GM19238 (cell line): Measurements from ENCODE around the gene PLEKHA4.
A peak's percentile ranks its signal among the peaks of the same experiment; 100 is the strongest.
"Not testable (repeated sequence)": the region's sequence is repeated elsewhere in the genome, so short reads cannot be mapped to it uniquely, and the experiment has no call there.

ENCODE experiments used
- DNase-seq: peaks from one replicate; pipeline ENCODE4 v3.0.0; 2011; ENCODE audit warnings: low spot score; ENCODE audit not compliant: insufficient read length

The PLEKHA4 gene

DNA sequence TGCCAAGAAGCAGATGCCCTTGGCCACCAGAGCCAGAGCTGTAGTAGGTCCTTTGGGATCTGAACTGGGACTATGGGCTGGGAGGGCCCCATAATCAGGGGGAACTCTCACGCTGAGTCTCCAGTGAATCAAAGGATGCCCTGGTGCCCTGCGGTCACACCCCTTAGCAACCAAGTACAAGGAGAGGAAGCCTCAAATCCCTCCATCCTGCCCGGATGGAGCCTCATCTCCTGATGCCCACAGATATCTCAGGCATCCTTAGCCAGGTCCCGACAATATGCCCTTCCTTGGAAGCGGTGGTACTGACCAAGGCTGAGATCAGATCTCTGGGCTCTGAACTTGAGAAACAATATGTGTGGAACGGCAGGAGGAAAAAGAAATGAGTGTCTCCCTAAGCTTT is 1.7 kb downstream of the PLEKHA4 start:
- DNase-seq = no peak

- DNase-seq = no peak
These were observed 5.6 kb downstream of the PLEKHA4 start for GRCh38 chr19:48862827-48863226.

GRCh38 chr19:48861313-48861712 is 7.1 kb downstream of the PLEKHA4 start:
- DNase-seq = no peak

DNA sequence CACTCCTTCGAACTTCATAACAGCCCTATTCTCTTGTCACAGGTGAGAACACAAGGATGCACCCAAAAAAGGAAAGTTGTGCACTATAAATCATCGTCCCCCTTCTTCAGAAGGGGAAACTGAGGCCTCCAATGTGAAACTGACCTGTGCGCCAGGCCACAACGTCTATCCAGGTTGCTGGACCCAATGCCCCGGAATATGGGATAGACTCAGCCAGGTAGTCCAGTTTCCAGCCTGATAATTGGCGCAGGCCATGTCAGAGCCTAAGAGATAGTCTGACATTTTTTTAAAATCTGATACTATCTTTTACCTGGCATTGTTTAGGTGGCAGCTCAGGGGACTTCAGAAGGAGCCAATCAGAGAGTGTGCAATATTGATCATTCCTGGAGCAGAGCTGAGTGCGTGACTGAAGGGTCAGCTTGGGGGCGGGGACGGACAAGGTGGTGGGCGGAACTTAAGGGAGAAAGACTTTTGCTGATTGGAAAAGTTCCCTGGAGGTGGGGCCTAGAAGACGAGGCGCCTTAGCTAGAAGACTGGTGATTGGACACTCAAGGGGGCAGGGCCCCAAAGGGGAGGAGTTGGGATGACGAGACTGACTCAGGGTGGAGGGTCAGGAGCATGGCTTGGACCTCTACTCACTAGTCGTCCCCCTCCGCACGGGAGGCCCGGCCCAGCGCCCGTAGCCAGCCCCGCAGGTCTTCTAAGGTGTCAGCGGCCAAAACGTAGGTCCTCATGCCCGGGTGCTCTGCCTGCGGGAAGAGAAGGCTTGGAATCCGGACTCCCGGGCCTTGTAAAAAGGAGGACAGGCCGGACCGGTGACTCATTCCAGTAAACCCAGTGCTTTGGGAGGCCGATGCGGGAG is 8.5 kb downstream of the PLEKHA4 start:
- no peak for DNase-seq

- DNase-seq = peak; percentile 71
These were observed 9.3 kb downstream of the PLEKHA4 start for GRCh38 chr19:48858984-48859710.

DNA sequence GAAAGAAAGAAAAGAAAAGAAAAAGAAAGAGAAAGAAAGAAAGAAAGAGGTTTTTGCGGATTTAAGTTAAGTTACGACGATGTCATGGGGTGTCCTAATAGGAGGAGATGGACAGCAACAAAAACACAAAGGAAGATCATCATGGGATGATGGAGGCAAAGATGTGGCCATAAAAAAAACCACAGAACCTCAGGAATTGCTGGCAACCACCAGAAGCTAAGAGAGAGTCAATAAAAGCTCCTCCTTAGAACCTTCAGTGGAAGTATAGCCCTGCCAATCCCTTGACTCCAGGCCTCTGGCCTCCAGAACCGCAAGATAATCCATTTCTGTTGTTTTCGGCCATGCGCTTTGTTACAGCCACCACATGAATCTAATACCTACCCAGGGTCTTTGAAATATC is 11.5 kb downstream of the PLEKHA4 start:
- no peak for DNase-seq

GRCh38 chr19:48854103-48854502 is 14.3 kb downstream of the PLEKHA4 start:
- DNase-seq = no peak

DNA sequence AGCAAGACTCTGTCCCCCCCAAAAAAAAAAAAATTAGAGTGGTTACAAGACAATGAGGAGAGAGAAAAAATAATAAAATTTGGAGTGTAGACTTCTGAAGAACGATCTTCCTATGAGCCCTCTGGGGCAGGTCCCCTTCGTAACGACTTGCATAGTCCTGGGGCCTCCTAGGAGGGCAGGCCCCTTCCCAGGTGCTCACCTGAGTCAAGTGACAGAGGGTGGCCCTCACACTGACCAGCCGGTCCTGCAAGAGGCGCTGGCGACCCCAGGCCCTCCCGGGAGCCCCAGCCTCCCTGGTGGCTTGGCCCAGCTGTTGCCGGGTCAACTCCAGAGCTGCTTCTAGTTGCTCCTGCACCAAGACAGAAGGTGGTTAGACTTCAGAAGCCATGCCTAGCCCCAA is 14.9 kb downstream of the PLEKHA4 start:
- DNase-seq = no peak

- no peak for DNase-seq
These were observed 16.1 kb downstream of the PLEKHA4 start for GRCh38 chr19:48852292-48852691.

DNA sequence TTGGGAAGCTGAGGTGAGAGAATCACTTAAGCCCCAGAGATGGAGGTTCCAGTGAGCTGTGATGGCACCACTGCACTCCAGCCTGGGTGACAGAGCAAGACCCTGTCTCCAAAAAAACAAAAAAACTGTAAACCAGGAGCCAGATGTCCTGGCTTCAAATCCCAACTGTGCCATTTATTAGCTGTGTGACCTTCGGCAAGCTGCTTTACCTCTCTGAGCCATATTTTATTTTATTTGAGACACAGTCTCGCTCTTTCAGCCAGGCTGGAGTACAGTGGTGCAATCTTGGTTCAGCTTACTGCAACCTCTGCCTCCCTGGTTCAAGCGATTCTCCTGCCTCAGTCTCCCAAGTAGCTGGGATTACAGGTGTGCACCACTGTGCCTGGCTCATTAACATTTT is 21.8 kb downstream of the PLEKHA4 start:
- not testable (repeated sequence) for DNase-seq

DNA sequence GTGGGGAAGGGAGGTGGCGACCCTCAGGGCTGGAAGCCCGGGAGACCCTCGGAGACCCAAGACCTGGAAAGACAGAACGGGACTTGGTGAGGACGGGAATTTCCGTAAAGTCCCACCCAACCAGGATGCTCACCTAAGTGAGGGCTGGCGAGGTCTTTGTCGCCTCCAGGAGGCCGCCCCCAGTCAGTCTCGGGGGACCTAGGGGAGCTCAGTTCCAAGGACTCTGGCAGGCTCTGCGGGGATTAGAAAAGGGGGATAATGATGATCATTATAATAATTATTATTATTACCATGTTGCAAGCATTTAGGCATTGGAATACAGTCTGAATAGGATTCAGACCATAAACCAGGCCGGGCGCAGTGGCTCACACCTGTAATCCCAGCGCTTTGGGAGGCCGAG is 23.0 kb downstream of the PLEKHA4 start:
- DNase-seq = no peak

DNA sequence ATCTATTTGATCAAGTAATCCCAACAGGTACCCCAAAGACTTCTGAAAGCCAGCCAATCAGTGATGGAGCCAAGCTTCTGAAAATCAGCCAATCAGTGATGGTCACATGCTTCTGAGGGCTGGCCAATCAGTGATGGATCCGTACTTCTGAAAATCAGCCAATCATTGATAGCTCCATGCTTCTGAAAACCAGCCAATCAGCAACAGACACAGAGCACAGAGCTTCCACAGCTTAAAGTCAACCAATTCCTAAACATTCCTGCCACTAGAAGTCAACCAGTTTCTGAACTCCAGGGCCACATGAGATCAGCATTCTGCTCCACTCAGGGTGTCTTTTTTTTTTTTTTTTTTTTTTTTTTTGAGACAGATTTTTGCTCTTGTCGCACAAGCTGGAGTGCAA is 23.9 kb downstream of the PLEKHA4 start:
- no peak for DNase-seq

DNA sequence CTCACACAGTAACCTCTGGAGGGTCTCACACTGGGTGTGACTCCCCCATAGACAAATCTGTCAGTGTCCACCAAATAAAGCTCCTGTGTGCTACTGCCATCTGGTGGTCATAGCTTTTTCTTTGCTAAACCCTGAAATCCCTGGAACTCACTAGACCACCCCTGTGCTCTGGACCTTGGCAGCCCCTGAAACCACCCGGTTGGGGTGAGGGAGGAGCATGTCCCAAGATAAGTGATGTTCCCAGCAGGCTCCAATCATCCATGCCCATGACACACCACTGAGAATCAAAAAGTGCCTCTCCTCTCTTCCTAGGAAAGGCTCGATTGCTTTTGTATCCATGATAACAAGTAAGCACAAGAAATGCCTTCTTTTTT is 25.6 kb downstream of the PLEKHA4 start:
- DNase-seq = no peak

DNA sequence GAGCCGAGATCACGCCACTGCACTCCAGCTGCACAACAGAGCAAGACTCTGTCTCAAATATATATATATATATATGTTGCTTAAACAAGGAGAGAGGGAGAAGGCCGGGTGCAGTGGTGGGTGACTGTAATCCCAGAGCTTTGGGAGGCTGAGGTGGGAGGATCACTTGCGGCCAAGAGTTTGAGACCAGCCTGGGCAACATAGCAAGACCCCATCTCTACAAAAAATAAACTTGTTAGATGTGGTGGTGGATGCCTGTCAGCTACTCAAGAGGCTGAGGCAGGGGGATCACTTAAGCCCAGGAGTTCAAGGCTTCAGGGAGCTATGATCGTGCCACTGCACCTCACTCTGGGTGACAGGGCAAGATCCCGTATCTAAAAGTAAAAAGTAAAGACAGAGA is 26.8 kb downstream of the PLEKHA4 start:
- no peak for DNase-seq

DNA sequence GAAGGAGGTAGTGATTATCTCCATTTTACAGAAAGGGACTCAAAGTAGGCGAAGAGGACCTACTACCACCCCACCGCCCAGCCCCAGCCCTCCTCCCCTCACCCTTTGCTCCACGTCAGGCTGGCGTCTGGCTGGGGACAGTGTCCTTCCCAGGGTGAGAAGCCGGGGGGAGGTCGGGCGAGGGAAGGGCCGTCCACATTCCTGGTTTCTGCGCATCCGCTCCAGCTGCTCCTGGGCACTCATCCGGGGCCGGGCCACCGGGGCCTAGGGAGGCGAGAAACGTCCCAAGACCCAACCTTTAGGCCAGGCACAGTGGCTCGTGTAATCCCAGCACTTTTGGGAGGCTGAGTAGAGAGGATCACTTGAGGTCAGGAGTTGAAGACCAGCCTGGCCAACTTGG is 27.4 kb downstream of the PLEKHA4 start:
- no peak for DNase-seq

- DNase-seq = no peak
These were observed 30.7 kb downstream of the PLEKHA4 start for GRCh38 chr19:48837687-48838086.

- peak; percentile 87 for DNase-seq
These were observed 31.3 kb downstream of the PLEKHA4 start for GRCh38 chr19:48837051-48837524.

DNA sequence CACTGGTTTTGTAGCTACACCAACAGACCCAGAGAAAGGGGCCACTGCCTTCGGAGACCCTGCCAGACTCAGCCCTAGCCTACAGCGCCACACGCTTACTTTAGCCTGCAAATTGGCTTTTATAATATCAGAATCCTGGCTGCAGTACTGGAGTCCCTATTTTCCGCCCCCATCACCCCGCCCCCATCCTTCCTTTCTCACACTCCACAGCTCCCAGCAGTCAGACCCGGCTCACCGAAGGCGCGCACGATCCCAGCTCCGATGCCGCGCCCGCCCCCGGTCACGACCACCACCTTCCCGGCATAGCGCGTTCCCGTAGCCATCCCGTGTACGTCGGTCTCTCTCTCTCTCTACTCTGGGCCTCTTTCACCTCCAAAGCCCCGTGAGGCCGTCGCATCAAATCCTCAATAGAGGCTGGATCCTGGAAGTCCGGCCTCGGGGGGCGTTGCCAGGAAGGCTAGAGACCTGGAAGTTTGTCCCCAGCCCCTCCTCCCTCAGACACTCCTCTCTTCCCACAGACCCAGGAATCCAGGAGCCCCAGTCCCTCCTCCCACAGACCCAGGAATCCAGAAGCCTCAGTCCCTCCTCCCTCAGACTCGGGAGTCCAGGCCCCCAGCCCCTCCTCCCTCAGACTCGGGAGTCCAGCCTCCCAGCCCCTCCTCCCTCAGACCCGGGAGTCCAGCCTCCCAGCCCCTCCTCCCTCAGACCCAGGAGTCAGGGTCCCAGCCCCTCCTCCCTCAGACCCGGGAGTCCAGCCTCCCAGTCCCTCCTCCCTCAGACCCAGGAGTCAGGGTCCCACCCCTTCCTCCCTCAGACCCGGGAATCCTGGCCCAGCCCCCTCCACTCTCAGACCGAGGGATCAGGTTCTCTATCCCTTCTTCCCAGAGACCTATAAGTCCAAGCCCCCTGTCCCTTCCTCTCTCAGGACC is 32.1 kb downstream of the PLEKHA4 start, which contains the start of gene HSD17B14:
HSD17B14 (minus strand) TSS at position 403 of the 929 bp plus-strand sequence; CDS start at position 323, 80 bp downstream.
- no peak for DNase-seq

DNA sequence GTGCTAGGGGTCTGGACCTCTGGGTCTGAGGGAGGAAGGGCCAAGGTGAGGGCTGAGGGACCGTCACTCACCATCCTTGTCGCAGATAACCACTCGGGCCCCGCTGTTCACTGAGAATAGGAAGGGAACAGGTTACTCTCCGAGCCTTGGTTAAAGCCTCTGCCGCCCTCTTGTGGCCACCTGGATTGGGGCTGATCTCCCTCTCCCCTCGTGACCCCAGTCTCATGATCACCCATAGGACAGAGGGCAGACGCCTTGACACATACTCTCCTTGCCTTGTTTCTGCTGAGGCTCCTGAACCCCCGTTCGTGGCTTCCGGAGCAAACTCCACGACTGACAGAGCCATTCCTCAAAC is 32.7 kb downstream of the PLEKHA4 start:
- DNase-seq = peak; percentile 84

DNA sequence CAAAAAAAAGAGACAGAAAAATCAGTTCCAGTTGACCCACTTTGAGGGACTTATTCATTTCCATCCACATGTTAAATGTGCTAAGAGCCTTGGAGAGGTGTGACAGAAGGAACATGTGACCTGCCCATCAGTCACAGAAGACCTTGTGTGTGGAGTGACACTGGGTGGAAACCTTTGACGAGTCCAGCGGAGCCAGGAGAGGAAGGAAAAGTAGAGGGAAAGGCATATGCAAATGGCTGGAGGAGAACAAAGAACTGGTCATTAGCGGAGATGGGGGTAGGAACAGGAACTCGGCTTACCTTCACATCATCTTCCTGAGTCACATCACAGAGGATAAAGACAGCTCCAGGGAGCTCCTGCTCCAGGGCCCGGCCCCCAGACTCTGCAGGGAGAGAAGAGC is 34.4 kb downstream of the PLEKHA4 start:
- no peak for DNase-seq

GRCh38 chr19:48833049-48833448 is 35.4 kb downstream of the PLEKHA4 start:
- no peak for DNase-seq

DNA sequence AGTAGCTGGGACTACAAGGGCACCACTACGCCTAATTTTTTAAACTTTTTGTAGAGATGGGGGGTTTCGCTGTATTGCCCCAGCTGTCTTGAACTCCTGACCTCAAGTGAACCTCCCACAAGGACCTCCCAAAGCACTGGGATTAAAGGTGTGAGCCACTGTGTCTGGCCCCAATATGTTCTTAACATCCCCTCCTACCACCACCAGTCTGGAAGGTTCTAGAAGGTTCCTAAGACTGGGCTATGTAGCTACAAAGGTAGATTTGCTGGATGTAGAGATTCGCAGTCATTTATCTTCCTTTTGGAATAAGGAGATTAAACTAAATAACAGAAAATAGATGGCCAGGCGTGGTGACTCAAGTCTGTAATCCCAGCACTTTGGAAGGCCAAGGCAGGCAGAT is 37.5 kb downstream of the PLEKHA4 start:
- no peak for DNase-seq
